ENCODE results near the gene CEBPA.

DNA sequence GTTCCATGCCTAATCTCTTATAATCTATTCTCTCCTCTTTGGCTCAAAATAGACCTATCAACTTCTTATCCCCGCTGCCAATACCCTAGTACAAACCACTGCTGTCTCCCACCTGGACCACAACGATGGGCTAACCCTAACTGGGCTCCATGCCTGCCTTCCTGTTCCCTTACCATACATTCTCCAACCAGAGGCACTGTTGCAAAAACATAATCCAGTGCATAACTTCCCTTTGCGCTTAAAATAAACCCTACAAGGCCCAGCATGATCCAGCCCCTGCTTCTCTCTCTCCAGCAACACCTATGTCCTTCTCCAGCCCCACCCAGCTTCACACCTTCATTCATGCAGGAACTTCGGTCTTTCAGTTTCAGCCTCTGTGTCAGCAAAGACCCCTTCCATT is 27.4 kb upstream of the CEBPA start:
- TF ChIP-seq POLR2AphosphoS5 (IDR thresholded peaks at IDR 0.05; ENCODE audit: low read depth, low read length) (no peak), POLR2A (IDR thresholded peaks at IDR 0.05; ENCODE audit: low read depth, low read length) (no peak)
